SK-MEL-5 (cell line): ENCODE data around the gene FOXC1. TPM values are rescaled to one million over a fixed set of nuclear protein-coding genes. Genes with fewer than 3 reads are reported as not detected.

Experiments used
- DNase-seq: peaks from one replicate; pipeline ENCODE4 v3.0.0-alpha.2; 2016; ENCODE audit warnings: low read depth, low spot score
- in situ Hi-C: cut with HindIII; loops from 2 replicates; pipeline ENCODE4 v1.10.0; 2016; ENCODE audit warnings: low sequenced_read_pairs, high pct_unique_total_duplicates, low pct_unique_long_range_greater_than_20kb
- total RNA-seq: library from RNA; depleted of rRNA; stranded (reverse); fragments of >200 nt; shearing (Covaris generic); gene quantifications from 2 replicates; pipeline ENCODE4 v1.2.3, GENCODE V29; 2014

Gene FOXC1
- total RNA-seq, 1 experiment from 2014 or later, result 9.4 TPM

GRCh38 chr6:1605893-1606779 is 3.6 kb upstream of the FOXC1 start:
- in situ Hi-C loops, result loop anchor here (10.0 kb wide), 1 partner anchor 499 kb away; no protein-coding TSS in a partner anchor
- DNase-seq, result no peak

GRCh38 chr6:1606780-1607515 is 2.8 kb upstream of the FOXC1 start:
- DNase-seq, result no peak
- in situ Hi-C loops, result loop anchor here (10.0 kb wide), 1 partner anchor 498 kb away; no protein-coding TSS in a partner anchor

DNA sequence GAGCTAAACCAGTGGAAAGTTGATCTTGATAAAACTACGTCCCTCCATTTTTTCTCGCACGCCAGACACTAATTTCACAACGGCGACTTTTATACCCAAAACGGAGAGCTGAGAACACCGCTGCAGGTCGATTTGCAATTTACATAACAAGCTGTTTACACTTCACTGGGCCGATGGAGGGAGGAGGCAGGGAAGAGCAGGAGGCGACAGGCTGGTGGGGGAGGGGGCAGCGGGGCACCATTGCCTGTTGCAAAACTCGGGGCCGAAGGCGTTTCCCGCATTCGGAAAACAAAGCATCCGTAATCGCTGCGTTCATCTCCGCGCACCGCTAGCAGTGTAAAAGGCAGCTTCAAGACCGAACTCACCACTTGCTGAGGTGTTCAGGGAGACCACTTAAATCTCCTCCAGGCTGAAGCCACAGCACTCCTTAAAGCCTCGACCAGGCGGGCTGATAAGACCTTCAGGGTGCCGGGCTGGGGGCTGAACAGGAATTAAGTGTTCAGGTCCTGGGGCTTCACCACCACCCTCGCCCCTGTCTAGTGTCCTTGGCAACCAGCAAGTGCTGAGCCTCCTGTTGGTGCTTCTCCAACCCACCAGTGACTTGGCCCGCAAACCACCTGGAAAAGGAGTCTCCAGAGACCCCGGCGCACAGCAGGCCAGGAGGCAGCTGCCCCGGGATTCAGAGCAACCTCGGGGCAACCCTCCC is 2.0 kb upstream of the FOXC1 start:
- in situ Hi-C loops, result loop anchor here (10.0 kb wide), 1 partner anchor 497 kb away; no protein-coding TSS in a partner anchor
- DNase-seq, result no peak

DNA sequence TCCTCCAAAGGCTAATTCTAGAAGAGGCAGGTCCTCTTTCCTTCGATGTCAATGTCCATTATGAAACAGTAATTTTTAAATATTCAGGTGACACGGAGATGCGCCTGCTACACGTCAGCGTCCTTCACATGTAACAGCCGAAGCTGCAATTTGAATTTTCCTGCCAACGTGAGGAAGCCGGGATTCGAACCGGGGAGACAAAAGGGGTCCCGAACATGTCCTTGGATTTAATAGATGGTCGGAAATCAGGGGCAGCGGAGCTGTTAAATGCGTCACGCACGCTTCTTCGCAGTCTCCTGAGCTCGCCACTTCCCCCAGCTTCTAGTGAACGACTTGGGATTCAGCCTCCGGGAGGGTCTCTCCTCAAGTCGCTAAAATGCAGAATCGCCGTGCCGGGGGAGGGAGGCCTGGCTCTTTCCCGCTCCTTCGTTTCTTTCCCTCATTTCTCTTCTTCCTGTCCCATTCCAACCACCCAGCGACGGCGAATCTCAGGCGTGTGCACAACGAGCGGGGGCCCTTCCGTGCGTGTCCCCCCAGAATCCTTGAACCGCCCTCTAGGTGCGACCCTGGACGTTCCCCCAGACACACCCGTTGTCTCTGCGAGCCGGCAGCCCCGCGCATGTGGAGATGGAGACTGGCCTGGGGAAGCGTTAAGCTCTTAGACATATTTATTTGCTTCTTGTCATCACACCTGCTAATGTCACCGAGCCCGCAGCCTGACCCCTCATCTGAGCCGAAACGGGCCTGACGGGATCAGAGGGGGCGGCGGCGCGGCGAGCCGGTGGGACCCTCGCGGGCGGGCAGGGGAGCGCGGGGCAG is 1.3 kb upstream of the FOXC1 start:
- no peak for DNase-seq
- in situ Hi-C loops, result loop anchor here (10.0 kb wide), 1 partner anchor 496 kb away; no protein-coding TSS in a partner anchor

DNA sequence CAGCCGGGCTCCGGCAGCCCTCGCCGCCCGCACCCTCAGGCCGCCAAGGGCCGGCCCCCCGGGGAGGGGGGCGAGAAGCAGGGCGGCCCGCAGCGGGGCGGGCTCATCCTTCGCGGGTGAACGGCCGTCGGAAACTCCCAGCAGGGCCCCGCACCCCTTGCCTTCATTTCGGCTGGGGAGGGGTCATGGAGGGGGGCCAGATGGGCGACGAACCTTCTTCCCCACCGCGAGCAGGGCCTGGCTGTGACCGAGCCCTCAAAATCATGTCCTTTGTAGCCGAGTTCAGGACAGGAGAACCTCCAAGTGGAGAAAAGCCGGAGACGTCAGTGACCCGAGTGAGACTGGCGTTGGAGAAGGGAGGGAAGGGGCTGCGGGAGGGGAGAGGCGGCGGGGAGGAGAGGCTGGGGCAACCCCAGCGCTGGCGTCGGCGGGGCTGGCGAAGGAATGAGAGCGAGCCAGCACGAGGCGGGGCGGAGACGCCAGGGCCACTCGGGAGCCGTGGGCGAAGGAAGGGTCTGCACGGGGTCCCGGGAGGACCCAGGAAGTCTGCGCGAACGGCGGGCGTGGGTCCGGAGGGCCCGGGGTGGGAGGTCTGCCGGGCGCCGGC is 571 bp upstream of the FOXC1 start:
- in situ Hi-C loops, result loop anchor here (10.0 kb wide), 1 partner anchor 496 kb away; no protein-coding TSS in a partner anchor
- peak; percentile 39 for DNase-seq

DNA sequence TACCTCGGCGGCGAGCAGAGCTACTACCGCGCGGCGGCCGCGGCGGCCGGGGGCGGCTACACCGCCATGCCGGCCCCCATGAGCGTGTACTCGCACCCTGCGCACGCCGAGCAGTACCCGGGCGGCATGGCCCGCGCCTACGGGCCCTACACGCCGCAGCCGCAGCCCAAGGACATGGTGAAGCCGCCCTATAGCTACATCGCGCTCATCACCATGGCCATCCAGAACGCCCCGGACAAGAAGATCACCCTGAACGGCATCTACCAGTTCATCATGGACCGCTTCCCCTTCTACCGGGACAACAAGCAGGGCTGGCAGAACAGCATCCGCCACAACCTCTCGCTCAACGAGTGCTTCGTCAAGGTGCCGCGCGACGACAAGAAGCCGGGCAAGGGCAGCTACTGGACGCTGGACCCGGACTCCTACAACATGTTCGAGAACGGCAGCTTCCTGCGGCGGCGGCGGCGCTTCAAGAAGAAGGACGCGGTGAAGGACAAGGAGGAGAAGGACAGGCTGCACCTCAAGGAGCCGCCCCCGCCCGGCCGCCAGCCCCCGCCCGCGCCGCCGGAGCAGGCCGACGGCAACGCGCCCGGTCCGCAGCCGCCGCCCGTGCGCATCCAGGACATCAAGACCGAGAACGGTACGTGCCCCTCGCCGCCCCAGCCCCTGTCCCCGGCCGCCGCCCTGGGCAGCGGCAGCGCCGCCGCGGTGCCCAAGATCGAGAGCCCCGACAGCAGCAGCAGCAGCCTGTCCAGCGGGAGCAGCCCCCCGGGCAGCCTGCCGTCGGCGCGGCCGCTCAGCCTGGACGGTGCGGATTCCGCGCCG is 994 bp downstream of the FOXC1 start:
- DNase-seq, result peak; percentile 40
- in situ Hi-C loops, result no loop called here

- in situ Hi-C loops, result no loop called here
- DNase-seq, result peak; percentile 61
Observed at GRCh38 chr6:1611322-1611571, 1.5 kb downstream of the FOXC1 start.

- peak; percentile 47 for DNase-seq
- in situ Hi-C loops, result no loop called here
Observed at GRCh38 chr6:1611572-1612298, 2.0 kb downstream of the FOXC1 start.

DNA sequence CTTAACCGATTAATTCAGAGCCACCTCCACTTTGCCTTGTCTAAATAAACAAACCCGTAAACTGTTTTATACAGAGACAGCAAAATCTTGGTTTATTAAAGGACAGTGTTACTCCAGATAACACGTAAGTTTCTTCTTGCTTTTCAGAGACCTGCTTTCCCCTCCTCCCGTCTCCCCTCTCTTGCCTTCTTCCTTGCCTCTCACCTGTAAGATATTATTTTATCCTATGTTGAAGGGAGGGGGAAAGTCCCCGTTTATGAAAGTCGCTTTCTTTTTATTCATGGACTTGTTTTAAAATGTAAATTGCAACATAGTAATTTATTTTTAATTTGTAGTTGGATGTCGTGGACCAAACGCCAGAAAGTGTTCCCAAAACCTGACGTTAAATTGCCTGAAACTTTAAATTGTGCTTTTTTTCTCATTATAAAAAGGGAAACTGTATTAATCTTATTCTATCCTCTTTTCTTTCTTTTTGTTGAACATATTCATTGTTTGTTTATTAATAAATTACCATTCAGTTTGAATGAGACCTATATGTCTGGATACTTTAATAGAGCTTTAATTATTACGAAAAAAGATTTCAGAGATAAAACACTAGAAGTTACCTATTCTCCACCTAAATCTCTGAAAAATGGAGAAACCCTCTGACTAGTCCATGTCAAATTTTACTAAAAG is 2.7 kb downstream of the FOXC1 start:
- in situ Hi-C loops, result no loop called here
- DNase-seq, result no peak

DNA sequence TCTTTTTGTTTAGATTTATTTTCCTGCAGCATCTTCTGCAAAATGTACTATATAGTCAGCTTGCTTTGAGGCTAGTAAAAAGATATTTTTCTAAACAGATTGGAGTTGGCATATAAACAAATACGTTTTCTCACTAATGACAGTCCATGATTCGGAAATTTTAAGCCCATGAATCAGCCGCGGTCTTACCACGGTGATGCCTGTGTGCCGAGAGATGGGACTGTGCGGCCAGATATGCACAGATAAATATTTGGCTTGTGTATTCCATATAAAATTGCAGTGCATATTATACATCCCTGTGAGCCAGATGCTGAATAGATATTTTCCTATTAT is 3.2 kb downstream of the FOXC1 start:
- no peak for DNase-seq
- in situ Hi-C loops, result no loop called here

DNA sequence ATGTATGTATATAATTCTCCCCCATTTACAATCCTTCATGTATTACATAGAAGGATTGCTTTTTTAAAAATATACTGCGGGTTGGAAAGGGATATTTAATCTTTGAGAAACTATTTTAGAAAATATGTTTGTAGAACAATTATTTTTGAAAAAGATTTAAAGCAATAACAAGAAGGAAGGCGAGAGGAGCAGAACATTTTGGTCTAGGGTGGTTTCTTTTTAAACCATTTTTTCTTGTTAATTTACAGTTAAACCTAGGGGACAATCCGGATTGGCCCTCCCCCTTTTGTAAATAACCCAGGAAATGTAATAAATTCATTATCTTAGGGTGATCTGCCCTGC is 3.6 kb downstream of the FOXC1 start:
- DNase-seq, result no peak
- in situ Hi-C loops, result no loop called here

GRCh38 chr6:1613688-1614447 is 4.2 kb downstream of the FOXC1 start:
- in situ Hi-C loops, result no loop called here
- DNase-seq, result no peak

- no peak for DNase-seq
- in situ Hi-C loops, result no loop called here
Observed at GRCh38 chr6:1614448-1615150, 4.9 kb downstream of the FOXC1 start.

DNA sequence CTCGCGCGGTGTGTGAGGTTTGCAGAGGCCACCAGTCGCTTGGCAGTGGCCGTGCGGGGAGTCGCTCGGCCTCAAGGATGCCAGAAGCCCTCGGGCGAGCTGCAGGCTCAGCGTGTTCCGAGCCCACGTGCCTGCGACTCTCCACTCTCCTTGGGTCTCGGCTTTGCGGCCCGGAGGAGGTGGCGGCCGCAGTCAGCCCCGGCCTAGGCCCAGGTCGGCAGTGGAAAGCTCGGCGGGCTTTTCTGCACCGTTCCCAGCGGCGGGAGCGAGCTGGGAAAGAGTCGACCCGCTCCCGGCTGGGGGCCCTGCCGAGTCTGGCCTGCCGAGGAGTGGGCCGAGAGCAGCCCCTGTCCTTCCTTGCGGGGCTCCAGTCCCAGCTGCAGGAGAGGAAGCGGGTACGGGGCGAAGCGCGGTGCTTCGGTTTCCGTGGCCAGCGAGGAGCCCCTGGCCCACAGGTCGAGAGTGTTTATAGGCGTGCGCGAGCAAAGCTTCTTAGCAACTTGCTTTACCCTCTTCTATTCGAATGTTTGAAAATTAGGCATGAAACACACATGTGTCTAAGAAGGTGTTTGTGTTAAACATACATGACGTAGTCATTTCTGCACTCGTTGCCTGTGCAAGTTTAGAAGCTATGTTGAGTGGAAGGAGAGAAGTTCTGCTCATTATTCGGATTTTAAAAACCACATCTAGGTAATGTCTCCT is 5.6 kb downstream of the FOXC1 start:
- no peak for DNase-seq
- in situ Hi-C loops, result no loop called here
